GM15510 (cell line): ENCODE measurements around the gene TREX2.

Source experiments
- POLR2A ChIP-seq: IDR thresholded peaks from 3 replicates; pipeline ENCODE4 v1.6.1; 2011; ENCODE audit warnings: borderline replicate concordance; ENCODE audit not compliant: insufficient read length; ENCODE audit errors: extremely low read depth

TREX2 gene, protein sequence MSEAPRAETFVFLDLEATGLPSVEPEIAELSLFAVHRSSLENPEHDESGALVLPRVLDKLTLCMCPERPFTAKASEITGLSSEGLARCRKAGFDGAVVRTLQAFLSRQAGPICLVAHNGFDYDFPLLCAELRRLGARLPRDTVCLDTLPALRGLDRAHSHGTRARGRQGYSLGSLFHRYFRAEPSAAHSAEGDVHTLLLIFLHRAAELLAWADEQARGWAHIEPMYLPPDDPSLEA

DNA sequence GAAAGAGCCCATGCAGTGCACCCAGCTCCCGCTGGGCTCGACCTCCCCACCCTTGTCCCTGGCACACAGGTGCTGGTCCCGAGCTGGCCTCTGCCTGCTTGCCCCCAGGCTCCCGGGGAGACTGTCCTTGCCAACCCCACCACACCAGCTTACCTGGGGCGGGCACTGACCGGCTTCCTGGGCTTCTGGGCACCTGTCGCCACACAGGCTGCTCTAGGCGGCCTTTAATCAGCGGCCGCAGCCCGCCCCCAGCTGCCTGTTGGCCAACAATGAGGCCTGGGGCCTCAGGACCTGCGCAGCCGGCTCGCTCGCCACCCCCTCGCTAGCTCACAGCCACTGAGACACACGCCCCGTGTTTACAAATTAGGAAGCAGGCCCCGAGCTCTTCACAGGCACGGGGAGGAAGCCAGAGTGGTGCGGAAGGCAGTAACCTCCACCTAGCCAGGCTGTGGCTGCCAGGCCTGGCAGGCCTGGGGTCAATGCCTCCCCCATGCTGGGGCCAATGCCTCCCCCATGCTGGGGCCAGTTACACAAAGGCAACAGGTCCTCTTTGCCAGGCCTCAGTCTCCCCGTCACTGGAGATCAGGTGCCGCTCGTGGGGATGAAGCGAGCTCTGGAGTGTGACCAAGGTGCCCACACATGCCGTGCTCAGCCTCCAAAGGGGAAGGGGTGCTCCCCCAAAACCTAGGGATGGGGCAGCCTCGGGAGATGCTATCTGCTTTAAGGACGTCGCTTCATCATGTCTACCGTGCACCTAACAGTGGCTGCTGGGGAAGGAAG lies at the start of gene TREX2:
TSS of gene TREX2 (minus strand) at position 201 of the 780 bp plus-strand sequence. CDS start 626 bp downstream, outside the sequence.
- no peak for TF ChIP-seq POLR2A

- TF ChIP-seq POLR2A, result no peak
These were observed 49.5 kb upstream of the TREX2 start for GRCh38 chrX:153495362-153495751.

- no peak for TF ChIP-seq POLR2A
These were observed 48.9 kb upstream of the TREX2 start, which contains the start of gene BGN for GRCh38 chrX:153494541-153495361. Gene BGN, plus strand, starts transcription at chrX:153494980. Its CDS starts 9,652 bp downstream, at chrX:153504632.

DNA sequence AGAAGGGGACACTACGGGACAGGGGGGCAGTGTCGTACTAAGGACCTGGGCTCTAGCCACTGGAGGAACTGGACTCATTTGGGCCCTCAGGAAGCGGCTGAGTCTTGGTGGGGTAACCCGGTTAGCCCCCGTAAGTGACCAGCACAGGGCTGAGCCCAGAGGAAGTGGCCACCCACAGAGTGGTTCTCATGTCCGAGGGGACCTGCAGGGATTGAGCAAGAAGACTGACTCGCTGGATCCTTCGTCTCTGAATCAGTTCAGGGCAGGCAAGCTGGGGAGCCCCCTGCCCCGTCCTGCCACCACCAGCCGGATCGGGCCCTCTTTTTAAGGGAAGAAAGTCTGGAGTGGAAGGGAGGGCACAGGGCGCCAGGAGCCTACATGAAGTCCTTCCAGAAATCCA lies 48.2 kb upstream of the TREX2 start:
- TF ChIP-seq POLR2A, result no peak

DNA sequence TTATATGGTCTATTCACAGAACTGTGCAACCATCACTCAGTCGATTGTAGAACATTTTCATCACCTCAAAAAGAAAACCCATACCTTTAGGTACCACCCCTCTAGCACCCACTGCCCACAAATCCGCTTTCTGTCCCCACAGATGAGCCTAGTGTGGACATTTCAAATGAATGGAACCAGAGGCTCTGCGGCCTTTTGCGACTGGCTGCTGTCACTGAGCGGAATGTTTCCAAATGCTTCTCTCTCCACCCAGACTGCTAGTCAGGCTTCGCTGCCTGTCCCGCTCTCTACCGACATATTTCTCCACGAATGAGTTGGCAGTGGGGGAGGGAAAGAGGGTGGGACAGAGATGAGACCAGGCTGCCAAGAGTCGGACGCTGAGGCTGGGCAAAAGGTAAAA lies 47.2 kb upstream of the TREX2 start:
- no peak for TF ChIP-seq POLR2A

DNA sequence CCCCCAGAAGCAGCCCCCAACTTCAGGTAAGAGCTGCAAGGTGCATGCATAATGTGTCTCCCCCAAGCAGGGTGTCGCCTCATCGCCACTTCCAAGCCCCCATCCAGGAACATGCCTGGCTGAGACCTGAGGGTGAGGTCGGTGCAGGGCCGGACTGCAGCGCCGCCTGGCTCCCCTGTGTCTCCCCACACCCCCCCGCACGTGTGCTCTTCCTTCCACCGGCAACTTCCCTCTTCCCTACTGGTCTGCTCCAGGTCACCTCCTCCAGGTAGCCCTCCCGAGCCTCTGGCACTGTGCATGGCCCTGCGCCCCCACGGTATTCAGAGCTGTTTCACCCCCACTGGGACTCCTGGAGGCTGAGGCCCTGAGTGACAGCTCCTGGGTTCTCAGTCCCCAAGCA lies 46.7 kb upstream of the TREX2 start:
- TF ChIP-seq POLR2A, result no peak

GRCh38 chrX:153491918-153492317 lies 46.1 kb upstream of the TREX2 start:
- no peak for TF ChIP-seq POLR2A

DNA sequence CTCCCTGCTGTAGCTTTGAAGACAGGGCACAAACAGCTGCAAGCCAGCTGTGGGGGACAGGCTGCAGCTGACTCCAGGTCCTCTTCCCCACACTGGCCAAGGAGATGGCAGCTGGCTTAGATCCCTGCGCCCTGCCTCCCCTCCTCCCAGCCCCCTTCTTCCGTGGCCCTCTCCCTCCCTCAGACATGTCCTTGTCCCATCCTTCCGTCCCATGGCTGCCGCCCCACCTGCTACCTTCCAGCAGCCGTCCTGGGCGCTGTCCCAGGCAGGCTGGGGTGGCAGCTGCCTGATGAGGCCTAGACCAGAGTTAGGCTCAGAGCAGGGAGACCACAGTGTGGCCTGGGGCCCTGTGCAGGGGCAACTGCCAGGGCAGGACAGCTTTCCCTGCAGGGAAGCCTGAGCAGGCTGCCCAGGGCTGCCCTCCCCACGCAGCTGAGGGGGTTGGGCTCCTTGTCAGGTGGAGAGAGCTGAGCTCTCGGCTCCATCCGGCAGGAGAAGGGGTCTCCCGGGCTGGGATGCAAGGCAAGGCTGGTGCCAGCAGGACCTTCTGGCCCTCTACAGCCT lies 45.6 kb upstream of the TREX2 start:
- TF ChIP-seq POLR2A, result no peak

DNA sequence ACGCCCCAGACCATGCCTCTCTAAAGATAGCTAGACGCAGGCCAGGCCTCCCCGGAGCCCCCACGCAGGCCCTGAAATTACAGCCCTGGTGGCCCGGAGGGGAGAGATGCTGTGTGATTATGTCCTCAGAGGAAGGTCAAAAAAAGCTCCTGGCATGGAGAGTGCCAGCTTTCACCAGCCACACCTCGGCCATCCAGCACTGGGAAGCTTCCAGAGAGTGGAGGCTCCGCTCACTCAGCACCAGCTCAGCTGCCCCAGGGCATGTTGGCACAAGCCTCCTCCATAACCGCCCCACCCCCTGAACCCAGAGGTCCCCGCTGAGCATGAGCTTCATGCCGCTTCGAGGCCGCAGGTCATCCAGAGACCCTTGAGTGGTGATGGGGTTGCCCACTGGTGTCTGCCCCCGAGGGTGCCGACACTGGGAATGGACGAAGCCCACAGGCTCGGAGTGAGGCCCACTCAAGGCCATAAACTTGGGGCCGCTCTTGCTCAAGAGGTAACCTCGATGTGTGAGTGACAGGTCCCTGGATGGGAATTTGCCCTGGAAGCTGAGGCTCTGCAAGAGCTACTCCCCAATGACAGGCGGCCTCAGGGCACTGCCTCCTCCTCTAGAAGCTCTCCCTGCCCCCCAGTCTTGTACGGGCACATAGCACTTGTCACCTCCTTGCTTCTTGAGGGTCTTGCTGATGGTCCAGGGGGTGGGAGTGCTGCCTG lies 44.5 kb upstream of the TREX2 start:
- TF ChIP-seq POLR2A, result no peak

GRCh38 chrX:153488231-153488914 lies 42.5 kb upstream of the TREX2 start:
- no peak for TF ChIP-seq POLR2A

DNA sequence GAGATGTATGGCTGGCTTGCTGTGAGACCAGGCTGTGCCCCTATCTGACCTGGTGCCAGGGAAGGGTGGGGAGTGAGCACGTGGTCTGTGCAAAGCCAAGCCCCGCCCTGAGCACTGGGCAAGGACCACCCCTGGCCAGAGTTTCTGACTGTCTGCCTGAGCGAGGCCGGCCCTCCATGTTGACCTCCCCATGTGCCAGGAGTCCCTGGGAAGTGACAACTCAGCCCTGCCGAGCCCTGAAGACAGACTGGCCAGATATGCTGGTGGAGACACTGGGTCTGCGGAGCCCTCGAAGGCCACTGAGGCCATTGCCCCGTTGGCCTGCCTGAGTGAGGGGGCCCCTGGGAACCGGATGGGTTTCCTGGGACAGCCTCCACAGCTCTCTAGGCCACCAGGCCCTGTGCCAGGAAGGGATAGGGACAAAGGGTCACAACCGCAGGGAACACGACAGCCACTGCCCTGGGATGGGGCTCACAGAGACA lies 41.8 kb upstream of the TREX2 start:
- TF ChIP-seq POLR2A, result no peak

- no peak for TF ChIP-seq POLR2A
These were observed 40.3 kb upstream of the TREX2 start for GRCh38 chrX:153486171-153486570.

DNA sequence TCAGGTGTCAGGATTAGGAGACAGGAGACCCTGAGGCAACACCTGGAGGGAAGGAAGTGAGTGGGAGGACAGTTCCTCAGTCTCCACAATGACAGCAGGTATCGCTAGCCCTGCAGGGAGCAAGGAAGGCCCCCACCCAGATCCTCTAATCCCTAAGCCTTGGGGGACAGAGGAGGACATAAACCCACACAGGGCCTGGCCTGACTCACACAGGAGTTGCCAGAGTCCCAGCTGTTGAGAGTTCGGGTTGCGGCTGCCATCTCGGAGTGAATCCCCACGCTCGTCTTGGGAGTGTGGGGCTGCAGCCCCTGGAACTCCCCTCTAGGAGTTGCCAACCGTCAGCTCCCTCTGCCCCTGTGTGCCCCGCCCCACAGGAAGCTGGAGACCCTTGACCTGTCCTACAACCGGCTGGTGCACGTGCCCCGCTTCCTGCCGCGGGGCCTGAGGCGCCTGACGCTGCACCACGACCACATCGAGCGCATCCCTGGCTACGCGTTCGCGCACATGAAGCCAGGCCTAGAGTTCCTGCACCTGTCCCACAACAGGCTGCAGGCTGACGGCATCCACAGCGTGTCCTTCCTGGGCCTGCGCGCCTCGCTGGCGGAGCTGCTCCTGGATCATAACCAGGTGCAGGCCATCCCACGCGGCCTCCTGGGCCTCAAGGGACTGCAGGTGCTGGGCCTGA lies 39.7 kb upstream of the TREX2 start:
- TF ChIP-seq POLR2A, result no peak
